T-cell (primary cell): ENCODE results near the gene CGB1. TPM values are rescaled to one million over a fixed set of nuclear protein-coding genes. Genes with fewer than 3 reads are reported as not detected.
"Not testable (repeated sequence)": the region's sequence is repeated elsewhere in the genome, so short reads cannot be mapped to it uniquely, and the experiment has no call there.

ENCODE experiments used
- ATAC-seq, 4 experiments: fragments of 200-7000 bp in 3 of 4; fragments of 150-1000 bp in 1 of 4; cut with Tn5 transposase; replicated peaks in 1 of 4; 1 replicate in 3 of 4; 2 replicates in 1 of 4; pipeline ENCODE4 v1.10.0; 2021; ENCODE audit warnings: moderate library complexity in 3 of 4, mild to moderate bottlenecking in 2 of 4, moderate number of reproducible peaks in 1 of 4
- CTCF ChIA-PET, 2 donors: fragments of 300-600 bp; sonication (Branson Sonifier 250); formaldehyde crosslinking; loops; one replicate each; lab custom pipeline; 2022; ENCODE audit warnings: antibody characterized with exemption in 2 of 2; lab: Charles Lee
- POLR2A ChIA-PET, 2 donors: fragments of 300-600 bp; sonication (Branson Sonifier 250); formaldehyde crosslinking; loops; one replicate each; lab custom pipeline; 2022; ENCODE audit warnings: antibody characterized with exemption in 2 of 2; lab: Charles Lee
- DNase-seq, 35 experiments: peaks; one replicate each; pipeline versions ENCODE4 v3.0.0 to v3.0.0-alpha.2; 2013 to 2023
- H3K27ac ChIP-seq: one replicate; pipeline ENCODE4 v1.5.1; 2013; ENCODE audit warnings: low read length
- H3K27me3 ChIP-seq, 2 experiments: replicated peaks in 1 of 2; 1 replicate in 1 of 2; 2 replicates in 1 of 2; pipeline versions ENCODE4 v1.6.1 to v1.7.0; 2013; ENCODE audit warnings: low read length in 1 of 2, mixed read lengths in 1 of 2; ENCODE audit not compliant: control insufficient read depth in 2 of 2, insufficient read depth in 2 of 2; ENCODE audit errors: extremely low read depth in 1 of 2
- H3K36me3 ChIP-seq, 2 donors: 1 replicate in 1 of 2; 2 replicates in 1 of 2; pipeline versions ENCODE4 v1.6.1 to v1.7.0; 2013; ENCODE audit warnings: low read length in 1 of 2; ENCODE audit not compliant: control insufficient read depth in 2 of 2, insufficient read depth in 1 of 2; ENCODE audit errors: extremely low read depth in 1 of 2
- H3K4me1 ChIP-seq, 2 experiments: 1 replicate in 1 of 2; 2 replicates in 1 of 2; pipeline versions ENCODE4 v1.6.1 to v1.7.0; 2013; ENCODE audit warnings: low read length in 2 of 2, mixed read lengths in 1 of 2; ENCODE audit not compliant: insufficient read depth in 2 of 2, control insufficient read depth in 1 of 2; ENCODE audit errors: extremely low read depth in 1 of 2
- H3K4me3 ChIP-seq, 2 donors: 1 replicate in 1 of 2; 2 replicates in 1 of 2; pipeline versions ENCODE4 v1.5.1 to v1.7.0; 2013; ENCODE audit warnings: mild to moderate bottlenecking in 2 of 2, low read length in 1 of 2, moderate library complexity in 1 of 2; ENCODE audit not compliant: control insufficient read depth in 1 of 2; ENCODE audit errors: extremely low read depth in 1 of 2
- H3K9me3 ChIP-seq: 2 replicates; pipeline ENCODE4 v1.7.0; 2013
- H3K27ac Mint-ChIP-seq, 2 donors: one replicate each; pipeline ENCODE4 v1.8.0; 2020 to 2021; ENCODE audit warnings: mild to moderate bottlenecking in 2 of 2, mixed read lengths in 2 of 2
- H3K27me3 Mint-ChIP-seq, 2 donors: one replicate each; pipeline ENCODE4 v1.8.0; 2021 to 2022; ENCODE audit warnings: mixed read lengths in 2 of 2
- H3K36me3 Mint-ChIP-seq: one replicate; pipeline ENCODE4 v1.8.0; 2021; ENCODE audit warnings: mixed read lengths
- H3K4me1 Mint-ChIP-seq, 3 donors: one replicate each; pipeline ENCODE4 v1.8.0; 2020 to 2022; ENCODE audit warnings: mixed read lengths in 3 of 3, mild to moderate bottlenecking in 1 of 3
- H3K4me3 Mint-ChIP-seq, 3 donors: one replicate each; pipeline ENCODE4 v1.8.0; 2020 to 2022; ENCODE audit warnings: mild to moderate bottlenecking in 3 of 3, mixed read lengths in 3 of 3, moderate library complexity in 3 of 3
- H3K9me3 Mint-ChIP-seq, 3 donors: one replicate each; pipeline ENCODE4 v1.8.0; 2020 to 2022; ENCODE audit warnings: mixed read lengths in 3 of 3
- WGBS: methylation state at CpG from one replicate; pipeline ENCODE4 v1.1.5; 2013; ENCODE audit warnings: missing lambda C conversion rate; ENCODE audit not compliant: insufficient coverage; 5-methylcytosine and 5-hydroxymethylcytosine counted together
- total RNA-seq, 35 experiments: library from RNA in 6 of 35; stranded (reverse) in 6 of 35; fragments of 120-200 nt in 1 of 35; gene quantifications; one replicate each; pipeline versions ENCODE4 v1.2.1 to v1.2.4 and lab custom pipeline; 2013 to 2026

Gene CGB1
- total RNA-seq, 5 donors from 2014 or later (not counting 1 experiment from before 2014, with no cell fraction given), result not detected

GRCh38 chr19:49028686-49029085 is 8.0 kb downstream of the CGB1 start:
- H3K4me3 Mint-ChIP-seq, H3K27ac ChIP-seq, DNase-seq, H3K27ac Mint-ChIP-seq, H3K4me1 Mint-ChIP-seq, H3K36me3 ChIP-seq, H3K36me3 Mint-ChIP-seq, H3K4me3 ChIP-seq, ATAC-seq, CTCF ChIA-PET, H3K9me3 ChIP-seq, POLR2A ChIA-PET, H3K4me1 ChIP-seq, H3K27me3 ChIP-seq, H3K9me3 Mint-ChIP-seq: not testable (repeated sequence)
- peaks cover 4 to 11% of the 10 kb centered on the region in 2 donors for H3K27me3 Mint-ChIP-seq
- WGBS, result no CpG with 5 or more reads among the region's 9 CpGs

GRCh38 chr19:49025599-49025998 is 11.1 kb downstream of the CGB1 start:
- H3K9me3 Mint-ChIP-seq, ATAC-seq, H3K4me1 ChIP-seq, H3K4me3 Mint-ChIP-seq, H3K36me3 ChIP-seq, H3K27ac Mint-ChIP-seq, POLR2A ChIA-PET, DNase-seq, H3K4me3 ChIP-seq, H3K4me1 Mint-ChIP-seq, H3K27ac ChIP-seq, H3K27me3 ChIP-seq, CTCF ChIA-PET, H3K27me3 Mint-ChIP-seq, H3K36me3 Mint-ChIP-seq, H3K9me3 ChIP-seq: not testable (repeated sequence)
- 88% methylated on average over 7 of the region's 23 CpGs for WGBS

GRCh38 chr19:49025088-49025487 is 11.6 kb downstream of the CGB1 start:
- H3K27ac ChIP-seq, H3K27me3 Mint-ChIP-seq, ATAC-seq, POLR2A ChIA-PET, H3K4me3 ChIP-seq, H3K4me3 Mint-ChIP-seq, H3K27ac Mint-ChIP-seq, CTCF ChIA-PET, H3K36me3 Mint-ChIP-seq, H3K4me1 ChIP-seq, H3K27me3 ChIP-seq, H3K9me3 Mint-ChIP-seq, H3K36me3 ChIP-seq, DNase-seq, H3K9me3 ChIP-seq: not testable (repeated sequence)
- no CpG with 5 or more reads among the region's 6 CpGs for whole genome bisulfite sequencing
- H3K4me1 Mint-ChIP-seq, result peaks cover 8 to 13% (median 12%) of the 10 kb centered on the region in 3 donors

GRCh38 chr19:49024233-49024632 is 12.5 kb downstream of the CGB1 start, which contains the start of gene CGB3:
TSS of gene CGB3 (minus strand) at chr19:49024333. CDS start at chr19:49023971, 362 bp downstream.
- ATAC-seq, POLR2A ChIA-PET, H3K27ac ChIP-seq, H3K9me3 ChIP-seq, H3K27ac Mint-ChIP-seq, H3K36me3 Mint-ChIP-seq, DNase-seq, H3K4me3 ChIP-seq, H3K9me3 Mint-ChIP-seq, H3K4me3 Mint-ChIP-seq, H3K27me3 Mint-ChIP-seq, H3K36me3 ChIP-seq, CTCF ChIA-PET: not testable (repeated sequence)
- H3K4me1 ChIP-seq, result peaks cover under 1 to 12% of the 10 kb centered on the region in 2 experiments
- no CpG with 5 or more reads among the region's 15 CpGs for WGBS
- peaks cover 0 to 11% of the 10 kb centered on the region in 2 experiments for H3K27me3 ChIP-seq
- H3K4me1 Mint-ChIP-seq, result peaks cover 12 to 19% (median 19%) of the 10 kb centered on the region in 3 donors

- H3K4me1 Mint-ChIP-seq, result peaks cover 19 to 32% (median 25%) of the 10 kb centered on the region in 3 donors
- 82% methylated on average over 5 of the region's 9 CpGs for WGBS
- no peaks in the 10 kb centered on the region for H3K36me3 ChIP-seq
- ChIA-PET POLR2A (interaction anchor here in 1 of 2 donors (0.6 kb wide), 1 partner anchor 467 kb away, joined by 3 read pairs; no protein-coding TSS in a partner anchor), CTCF (no interaction called here)
- no peaks in the 10 kb centered on the region for H3K36me3 Mint-ChIP-seq
- no peak overlapping the region for H3K4me3 Mint-ChIP-seq
- H3K27ac ChIP-seq, result no peak overlapping the region
- DNase-seq (no peak), ATAC-seq (no peak)
- H3K4me3 ChIP-seq, result no peak overlapping the region
- H3K9me3 Mint-ChIP-seq, result no peaks in the 10 kb centered on the region
- peaks cover 0 to 8% of the 10 kb centered on the region in 2 donors for H3K27me3 Mint-ChIP-seq
- peaks cover 0 to 15% of the 10 kb centered on the region in 2 experiments for H3K27me3 ChIP-seq
- no peaks in the 10 kb centered on the region for H3K9me3 ChIP-seq
- H3K4me1 ChIP-seq, result peaks cover 7 to 31% of the 10 kb centered on the region in 2 experiments
- no peak overlapping the region for H3K27ac Mint-ChIP-seq
These were observed 14.6 kb downstream of the CGB1 start for GRCh38 chr19:49022116-49022515.

- H3K4me3 Mint-ChIP-seq, result no peak overlapping the region
- no peak overlapping the region for H3K27ac Mint-ChIP-seq
- WGBS, result 42% methylated on average over 9 of the region's 16 CpGs
- ATAC-seq, result no peak
- no peak overlapping the region for H3K27ac ChIP-seq
- H3K4me1 ChIP-seq, result peaks cover 7 to 33% of the 10 kb centered on the region in 2 experiments
- ChIA-PET CTCF (no interaction called here), POLR2A (no interaction called here)
- H3K9me3 ChIP-seq, result no peaks in the 10 kb centered on the region
- no peaks in the 10 kb centered on the region for H3K36me3 ChIP-seq
- peaks cover 0 to 15% of the 10 kb centered on the region in 2 experiments for H3K27me3 ChIP-seq
- H3K4me3 ChIP-seq, result no peak overlapping the region
- H3K9me3 Mint-ChIP-seq, result no peaks in the 10 kb centered on the region
- no peak for DNase-seq
- H3K4me1 Mint-ChIP-seq, result peaks cover 19 to 32% (median 25%) of the 10 kb centered on the region in 3 donors
- H3K27me3 Mint-ChIP-seq, result peaks cover 0 to 8% of the 10 kb centered on the region in 2 donors
- no peaks in the 10 kb centered on the region for H3K36me3 Mint-ChIP-seq
These were observed 15.5 kb downstream of the CGB1 start for GRCh38 chr19:49020931-49021895.
